ENCODE measurements around the gene RBP4.
A peak's percentile ranks its signal among the peaks of the same experiment; 100 is the strongest.

The RBP4 gene

GRCh38 chr10:93613126-93613525 lies 12.1 kb upstream of the RBP4 start:
- H3K9me3 ChIP-seq (ENCODE audit: control insufficient read depth, low read length), result no peaks in the 10 kb centered on the region
- H3K4me3 ChIP-seq (ENCODE audit: insufficient read depth, low read depth, low read length), result no peak overlapping the region
- peaks cover 4% of the 10 kb centered on the region for H3K4me1 ChIP-seq (ENCODE audit: control insufficient read depth, insufficient read depth, low read length)
- H3K36me3 ChIP-seq (ENCODE audit: control insufficient read depth, insufficient read depth, low read length), result no peaks in the 10 kb centered on the region
- 90 to 95% methylated on average over 3 of the region's 3 CpGs for WGBS, 2 experiments
- no peaks in the 10 kb centered on the region for H3K27me3 ChIP-seq (ENCODE audit: control insufficient read depth, insufficient read depth, low read length, poor library complexity, severe bottlenecking)
- H3K27ac ChIP-seq (ENCODE audit: insufficient read depth, low read depth, low read length, poor library complexity, severe bottlenecking), result no peak overlapping the region

DNA sequence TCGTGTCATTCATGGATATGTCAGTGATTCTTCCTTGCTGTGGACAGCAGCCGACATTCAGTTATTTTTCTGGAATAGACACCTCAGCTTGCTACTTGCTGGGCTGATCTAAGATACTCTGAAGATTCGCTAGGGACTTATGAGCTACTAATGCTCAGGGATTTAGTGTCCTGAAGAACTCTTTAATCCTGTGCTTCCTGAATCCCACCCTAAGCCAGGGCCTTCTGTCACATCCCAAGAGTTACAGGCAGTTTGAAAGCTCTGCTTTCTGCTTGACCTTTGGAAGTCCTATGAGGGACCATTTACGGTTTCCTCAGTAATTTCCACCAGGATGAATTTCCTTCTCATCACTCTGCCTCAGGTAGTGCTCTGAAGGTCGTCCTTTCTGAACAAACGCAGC lies 11.3 kb upstream of the RBP4 start, which contains the start of gene PDE6C:
Gene PDE6C (plus strand): TSS at position 227 of the 400 bp plus-strand sequence. CDS start 189 bp downstream, outside the sequence.
- no peaks in the 10 kb centered on the region for H3K9me3 ChIP-seq (ENCODE audit: control insufficient read depth, low read length)
- no peak within 1 kb of the TSS for H3K4me3 ChIP-seq (ENCODE audit: insufficient read depth, low read depth, low read length)
- H3K27ac ChIP-seq (ENCODE audit: insufficient read depth, low read depth, low read length, poor library complexity, severe bottlenecking), result no peak within 1 kb of the TSS
- H3K36me3 ChIP-seq (ENCODE audit: control insufficient read depth, insufficient read depth, low read length), result no peaks in the 10 kb centered on the region
- H3K4me1 ChIP-seq (ENCODE audit: control insufficient read depth, insufficient read depth, low read length), result peaks cover 2% of the 10 kb centered on the region
- no peaks in the 10 kb centered on the region for H3K27me3 ChIP-seq (ENCODE audit: control insufficient read depth, insufficient read depth, low read length, poor library complexity, severe bottlenecking)
- WGBS, 2 experiments, result 94 to 95% methylated on average over 6 of the region's 6 CpGs

GRCh38 chr10:93608421-93608820 lies 7.4 kb upstream of the RBP4 start:
- Histone ChIP-seq H3K27ac (ENCODE audit: insufficient read depth, low read depth, low read length, poor library complexity, severe bottlenecking) (no peak overlapping the region), H3K4me1 (ENCODE audit: control insufficient read depth, insufficient read depth, low read length) (no peaks in the 10 kb centered on the region), H3K27me3 (ENCODE audit: control insufficient read depth, insufficient read depth, low read length, poor library complexity, severe bottlenecking) (peaks cover 14% of the 10 kb centered on the region), H3K9me3 (ENCODE audit: control insufficient read depth, low read length) (no peaks in the 10 kb centered on the region), H3K36me3 (ENCODE audit: control insufficient read depth, insufficient read depth, low read length) (no peaks in the 10 kb centered on the region), H3K4me3 (ENCODE audit: insufficient read depth, low read depth, low read length) (no peak overlapping the region)
- WGBS, 2 experiments, result 87 to 95% methylated on average over 2 to 3 of the region's 3 CpGs

- H3K9me3 ChIP-seq (ENCODE audit: control insufficient read depth, low read length), result no peaks in the 10 kb centered on the region
- peaks cover 57% of the 10 kb centered on the region for H3K27me3 ChIP-seq (ENCODE audit: control insufficient read depth, insufficient read depth, low read length, poor library complexity, severe bottlenecking)
- WGBS, 2 experiments, result 94 to 100% methylated on average over 2 of the region's 2 CpGs
These were observed 3.1 kb upstream of the RBP4 start for GRCh38 chr10:93604146-93604545.

GRCh38 chr10:93603023-93603422 lies 2.0 kb upstream of the RBP4 start:
- Histone ChIP-seq H3K9me3 (ENCODE audit: control insufficient read depth, low read length) (no peaks in the 10 kb centered on the region), H3K27ac (ENCODE audit: insufficient read depth, low read depth, low read length, poor library complexity, severe bottlenecking) (no peak overlapping the region), H3K4me3 (ENCODE audit: insufficient read depth, low read depth, low read length) (no peak overlapping the region), H3K4me1 (ENCODE audit: control insufficient read depth, insufficient read depth, low read length) (peaks cover 6% of the 10 kb centered on the region), H3K36me3 (ENCODE audit: control insufficient read depth, insufficient read depth, low read length) (no peaks in the 10 kb centered on the region), H3K27me3 (ENCODE audit: control insufficient read depth, insufficient read depth, low read length, poor library complexity, severe bottlenecking) (peaks cover 57% of the 10 kb centered on the region)
- WGBS, 2 experiments, result 98 to 100% methylated on average over 2 of the region's 2 CpGs

More at GRCh38 chr10:93604146-93604545, 3.1 kb upstream of the RBP4 start:
- Histone ChIP-seq H3K4me3 (ENCODE audit: insufficient read depth, low read depth, low read length) (no peak overlapping the region), H3K27ac (ENCODE audit: insufficient read depth, low read depth, low read length, poor library complexity, severe bottlenecking) (no peak overlapping the region), H3K4me1 (ENCODE audit: control insufficient read depth, insufficient read depth, low read length) (peaks cover 6% of the 10 kb centered on the region), H3K36me3 (ENCODE audit: control insufficient read depth, insufficient read depth, low read length) (no peaks in the 10 kb centered on the region)

GRCh38 chr10:93601774-93602162 lies 733 bp upstream of the RBP4 start:
- Histone ChIP-seq H3K36me3 (ENCODE audit: control insufficient read depth, insufficient read depth, low read length) (no peaks in the 10 kb centered on the region), H3K9me3 (ENCODE audit: control insufficient read depth, low read length) (no peaks in the 10 kb centered on the region), H3K4me1 (ENCODE audit: control insufficient read depth, insufficient read depth, low read length) (peaks cover 6% of the 10 kb centered on the region), H3K4me3 (ENCODE audit: insufficient read depth, low read depth, low read length) (no peak overlapping the region), H3K27me3 (ENCODE audit: control insufficient read depth, insufficient read depth, low read length, poor library complexity, severe bottlenecking) (peaks cover 57% of the 10 kb centered on the region), H3K27ac (ENCODE audit: insufficient read depth, low read depth, low read length, poor library complexity, severe bottlenecking) (no peak overlapping the region)
- WGBS, 2 experiments, result 20 to 28% methylated on average over 7 of the region's 7 CpGs

DNA sequence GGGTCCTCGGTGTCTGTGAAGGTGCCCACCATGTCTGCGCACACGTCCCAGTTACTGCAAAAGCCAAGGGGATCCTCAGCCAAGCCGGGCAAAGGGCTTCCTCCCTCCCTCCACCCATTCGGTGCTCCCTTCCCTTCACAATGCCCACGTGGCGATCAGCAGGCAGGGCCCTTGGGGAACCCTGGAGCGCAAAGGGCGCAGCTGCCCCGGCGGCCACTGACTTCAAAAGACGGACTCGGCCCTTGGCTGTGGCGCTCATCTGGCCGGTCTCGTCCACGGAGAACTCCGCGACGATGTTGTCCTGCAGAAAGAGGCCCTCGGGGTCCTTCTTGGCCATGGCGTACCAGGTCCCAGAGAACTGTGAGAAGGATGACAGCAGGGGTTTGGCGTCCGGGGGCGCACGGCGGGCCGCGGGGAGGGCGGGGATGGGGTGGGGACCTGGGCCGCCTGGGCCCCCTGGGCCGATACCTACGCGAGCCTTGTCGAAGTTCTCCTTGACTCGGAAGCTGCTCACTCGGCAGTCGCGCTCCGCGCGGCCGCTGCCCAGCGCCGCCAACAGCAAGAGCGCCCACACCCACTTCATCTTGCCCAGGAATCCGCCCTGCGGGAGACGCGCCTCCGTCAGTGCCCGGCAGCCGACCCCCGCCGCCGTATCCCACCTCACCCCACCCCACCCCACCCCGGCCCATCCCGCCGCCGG lies 439 bp downstream of the RBP4 start:
- Histone ChIP-seq H3K9me3 (ENCODE audit: control insufficient read depth, low read length) (no peaks in the 10 kb centered on the region), H3K27me3 (ENCODE audit: control insufficient read depth, insufficient read depth, low read length, poor library complexity, severe bottlenecking) (peaks cover 57% of the 10 kb centered on the region), H3K4me1 (ENCODE audit: control insufficient read depth, insufficient read depth, low read length) (peaks cover 6% of the 10 kb centered on the region), H3K36me3 (ENCODE audit: control insufficient read depth, insufficient read depth, low read length) (no peaks in the 10 kb centered on the region), H3K4me3 (ENCODE audit: insufficient read depth, low read depth, low read length) (peak overlapping the region; percentile 34), H3K27ac (ENCODE audit: insufficient read depth, low read depth, low read length, poor library complexity, severe bottlenecking) (no peak overlapping the region)
- WGBS, 2 experiments, result 19 to 20% methylated on average over 58 to 60 of the region's 60 CpGs

DNA sequence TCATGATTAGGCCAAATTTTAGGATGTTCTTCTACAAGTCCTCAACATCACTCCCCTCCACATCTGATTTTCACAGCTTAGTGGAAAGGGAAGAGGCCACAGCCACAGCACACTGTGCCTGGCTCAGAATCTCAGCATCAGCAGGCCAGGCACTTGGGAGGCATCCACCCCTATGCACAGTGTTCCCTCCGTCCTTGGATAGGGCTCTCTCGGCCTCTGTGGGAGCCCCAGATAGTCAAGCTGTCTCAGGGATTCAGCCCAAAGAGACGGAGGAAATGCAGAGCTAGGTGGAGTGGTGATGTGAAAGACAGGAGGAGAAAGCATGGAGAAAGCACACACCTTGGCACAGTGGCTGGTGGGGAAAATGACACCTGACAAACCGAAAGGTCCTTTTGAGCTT lies 1.3 kb downstream of the RBP4 start:
- no peak overlapping the region for H3K27ac ChIP-seq (ENCODE audit: insufficient read depth, low read depth, low read length, poor library complexity, severe bottlenecking)
- H3K9me3 ChIP-seq (ENCODE audit: control insufficient read depth, low read length), result no peaks in the 10 kb centered on the region
- no peaks in the 10 kb centered on the region for H3K36me3 ChIP-seq (ENCODE audit: control insufficient read depth, insufficient read depth, low read length)
- 89 to 93% methylated on average over 4 of the region's 4 CpGs for WGBS, 2 experiments
- peaks cover 56% of the 10 kb centered on the region for H3K27me3 ChIP-seq (ENCODE audit: control insufficient read depth, insufficient read depth, low read length, poor library complexity, severe bottlenecking)
- peaks cover 6% of the 10 kb centered on the region for H3K4me1 ChIP-seq (ENCODE audit: control insufficient read depth, insufficient read depth, low read length)
- H3K4me3 ChIP-seq (ENCODE audit: insufficient read depth, low read depth, low read length), result no peak overlapping the region

- Histone ChIP-seq H3K36me3 (ENCODE audit: control insufficient read depth, insufficient read depth, low read length) (no peaks in the 10 kb centered on the region), H3K27ac (ENCODE audit: insufficient read depth, low read depth, low read length, poor library complexity, severe bottlenecking) (no peak overlapping the region), H3K4me3 (ENCODE audit: insufficient read depth, low read depth, low read length) (no peak overlapping the region), H3K27me3 (ENCODE audit: control insufficient read depth, insufficient read depth, low read length, poor library complexity, severe bottlenecking) (peaks cover 52% of the 10 kb centered on the region), H3K9me3 (ENCODE audit: control insufficient read depth, low read length) (no peaks in the 10 kb centered on the region), H3K4me1 (ENCODE audit: control insufficient read depth, insufficient read depth, low read length) (peaks cover 6% of the 10 kb centered on the region)
- WGBS, 2 experiments, result 74 to 83% methylated on average over 1 of the region's 1 CpG
These were observed 1.7 kb downstream of the RBP4 start for GRCh38 chr10:93599335-93599734.

DNA sequence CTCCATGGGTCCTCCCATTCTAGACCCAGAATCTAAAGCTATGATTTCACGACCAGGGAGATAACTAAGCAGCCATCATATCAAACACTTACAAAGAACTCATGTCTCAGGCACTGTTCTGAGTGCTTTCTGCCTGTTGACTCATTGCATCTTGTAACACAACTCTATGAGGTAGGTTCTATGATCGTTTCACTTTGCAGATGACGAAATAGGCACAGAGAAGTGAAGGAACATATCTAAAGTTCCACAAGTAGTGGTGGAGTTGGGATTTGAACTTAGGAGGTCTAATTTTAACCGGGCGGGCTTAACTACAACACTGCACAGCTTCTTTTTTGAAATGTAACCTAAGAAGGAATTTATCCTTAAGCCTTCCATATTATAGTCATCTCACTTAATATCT lies 2.9 kb downstream of the RBP4 start:
- H3K27ac ChIP-seq (ENCODE audit: insufficient read depth, low read depth, low read length, poor library complexity, severe bottlenecking), result no peak overlapping the region
- H3K4me3 ChIP-seq (ENCODE audit: insufficient read depth, low read depth, low read length), result no peak overlapping the region
- H3K4me1 ChIP-seq (ENCODE audit: control insufficient read depth, insufficient read depth, low read length), result peaks cover 6% of the 10 kb centered on the region
- no peaks in the 10 kb centered on the region for H3K9me3 ChIP-seq (ENCODE audit: control insufficient read depth, low read length)
- H3K36me3 ChIP-seq (ENCODE audit: control insufficient read depth, insufficient read depth, low read length), result no peaks in the 10 kb centered on the region
- H3K27me3 ChIP-seq (ENCODE audit: control insufficient read depth, insufficient read depth, low read length, poor library complexity, severe bottlenecking), result peaks cover 40% of the 10 kb centered on the region
- 89 to 92% methylated on average over 4 to 5 of the region's 5 CpGs for WGBS, 2 experiments
